Fibroblast of the aortic adventitia (primary cell): Measurements from ENCODE around the gene MED22. TPM values are rescaled to one million over a fixed set of nuclear protein-coding genes. Genes with fewer than 3 reads are reported as not detected.
A peak's percentile ranks its signal among the peaks of the same experiment; 100 is the strongest.
"Not testable (repeated sequence)": the region's sequence is repeated elsewhere in the genome, so short reads cannot be mapped to it uniquely, and the experiment has no call there.

Experiments
- DNase-seq: peaks from one replicate; pipeline ENCODE4 v3.0.0-alpha.2; 2010; ENCODE audit warnings: low read depth
- H3K4me3 ChIP-seq: 2 replicates; pipeline ENCODE4 v1.5.1; 2011; ENCODE audit warnings: low read depth, mild to moderate bottlenecking, control low read depth, low read length, moderate library complexity
- total RNA-seq: library from RNA; depleted of rRNA; stranded (reverse); fragments of >200 nt; gene quantifications from 2 replicates; pipeline ENCODE4 v1.2.3, GENCODE V29; 2012; ENCODE audit warnings: low replicate concordance
- TF ChIP-seq, protein P1 (sequence below): IDR thresholded peaks from 2 replicates; pipeline ENCODE4 v1.5.1; 2011; ENCODE audit warnings: mild to moderate bottlenecking, low read length, control low read depth, inconsistent platforms; ENCODE audit not compliant: insufficient read depth

MED22 gene
- total RNA-seq, 1 donor, result 17.7 TPM

DNA sequence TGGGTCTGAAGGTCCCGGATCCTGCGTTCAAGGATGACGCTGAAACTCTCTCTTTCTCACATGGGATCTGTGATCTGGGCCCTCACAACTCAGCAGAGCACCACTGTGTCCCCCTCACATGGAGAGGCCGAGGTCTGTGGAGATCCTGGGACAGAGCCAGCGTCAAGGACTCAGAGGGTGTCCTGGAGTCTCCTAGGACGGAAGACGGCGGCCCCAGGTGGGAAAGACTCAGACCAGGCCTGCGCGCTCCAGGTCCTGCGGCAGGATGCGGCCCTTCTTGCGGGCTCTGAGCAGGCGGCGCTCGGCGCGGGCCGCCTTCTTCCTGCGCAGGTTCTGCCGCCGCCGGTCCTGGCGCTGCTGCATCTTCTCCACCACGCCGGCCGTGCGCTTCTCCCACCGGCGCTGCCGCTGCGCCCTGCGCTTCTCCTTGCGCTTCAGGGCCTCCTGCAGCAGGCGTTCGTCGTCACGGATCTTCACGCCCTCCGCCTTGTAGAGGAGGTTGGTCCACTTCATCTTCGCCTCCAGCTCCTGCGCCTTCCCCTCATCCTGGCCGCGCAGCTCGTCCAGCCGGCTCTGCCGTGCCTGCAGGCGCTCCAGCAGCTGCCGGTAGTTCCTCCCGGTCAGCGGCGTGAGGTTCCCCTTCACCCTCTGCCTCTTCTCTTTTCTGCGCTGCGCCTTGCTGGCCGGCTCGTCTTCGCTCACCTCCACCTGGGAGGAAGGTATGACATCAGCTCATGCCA is 16.1 kb downstream of the MED22 start:
- no peak for DNase-seq

DNA sequence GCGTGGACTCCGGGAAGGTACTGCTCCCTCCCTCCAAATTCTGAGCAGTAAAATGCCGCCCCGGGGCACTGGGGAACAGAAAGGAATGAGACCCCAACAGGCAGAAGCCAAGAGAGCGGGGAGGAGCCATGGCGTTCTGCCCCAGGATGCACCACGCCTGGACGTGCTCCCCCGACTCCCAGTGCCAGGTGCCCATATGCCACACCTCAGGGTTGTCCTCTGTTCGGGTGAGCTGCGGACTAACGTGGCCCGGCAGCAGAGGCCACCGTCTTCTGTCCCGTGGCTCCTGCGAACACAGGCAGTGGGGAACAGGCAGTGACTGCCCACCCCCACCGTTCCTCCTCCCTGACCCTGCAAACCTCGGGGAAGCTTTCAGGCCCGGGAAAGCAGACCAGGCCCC is 16.7 kb downstream of the MED22 start:
- H3K4me3 ChIP-seq, result no peak overlapping the region
- TF ChIP-seq, protein P1, sequence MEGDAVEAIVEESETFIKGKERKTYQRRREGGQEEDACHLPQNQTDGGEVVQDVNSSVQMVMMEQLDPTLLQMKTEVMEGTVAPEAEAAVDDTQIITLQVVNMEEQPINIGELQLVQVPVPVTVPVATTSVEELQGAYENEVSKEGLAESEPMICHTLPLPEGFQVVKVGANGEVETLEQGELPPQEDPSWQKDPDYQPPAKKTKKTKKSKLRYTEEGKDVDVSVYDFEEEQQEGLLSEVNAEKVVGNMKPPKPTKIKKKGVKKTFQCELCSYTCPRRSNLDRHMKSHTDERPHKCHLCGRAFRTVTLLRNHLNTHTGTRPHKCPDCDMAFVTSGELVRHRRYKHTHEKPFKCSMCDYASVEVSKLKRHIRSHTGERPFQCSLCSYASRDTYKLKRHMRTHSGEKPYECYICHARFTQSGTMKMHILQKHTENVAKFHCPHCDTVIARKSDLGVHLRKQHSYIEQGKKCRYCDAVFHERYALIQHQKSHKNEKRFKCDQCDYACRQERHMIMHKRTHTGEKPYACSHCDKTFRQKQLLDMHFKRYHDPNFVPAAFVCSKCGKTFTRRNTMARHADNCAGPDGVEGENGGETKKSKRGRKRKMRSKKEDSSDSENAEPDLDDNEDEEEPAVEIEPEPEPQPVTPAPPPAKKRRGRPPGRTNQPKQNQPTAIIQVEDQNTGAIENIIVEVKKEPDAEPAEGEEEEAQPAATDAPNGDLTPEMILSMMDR, result no peak

More for the DNA sequence above, 16.1 kb downstream of the MED22 start:
- no peak overlapping the region for H3K4me3 ChIP-seq
- TF ChIP-seq, protein P1, result no peak

DNA sequence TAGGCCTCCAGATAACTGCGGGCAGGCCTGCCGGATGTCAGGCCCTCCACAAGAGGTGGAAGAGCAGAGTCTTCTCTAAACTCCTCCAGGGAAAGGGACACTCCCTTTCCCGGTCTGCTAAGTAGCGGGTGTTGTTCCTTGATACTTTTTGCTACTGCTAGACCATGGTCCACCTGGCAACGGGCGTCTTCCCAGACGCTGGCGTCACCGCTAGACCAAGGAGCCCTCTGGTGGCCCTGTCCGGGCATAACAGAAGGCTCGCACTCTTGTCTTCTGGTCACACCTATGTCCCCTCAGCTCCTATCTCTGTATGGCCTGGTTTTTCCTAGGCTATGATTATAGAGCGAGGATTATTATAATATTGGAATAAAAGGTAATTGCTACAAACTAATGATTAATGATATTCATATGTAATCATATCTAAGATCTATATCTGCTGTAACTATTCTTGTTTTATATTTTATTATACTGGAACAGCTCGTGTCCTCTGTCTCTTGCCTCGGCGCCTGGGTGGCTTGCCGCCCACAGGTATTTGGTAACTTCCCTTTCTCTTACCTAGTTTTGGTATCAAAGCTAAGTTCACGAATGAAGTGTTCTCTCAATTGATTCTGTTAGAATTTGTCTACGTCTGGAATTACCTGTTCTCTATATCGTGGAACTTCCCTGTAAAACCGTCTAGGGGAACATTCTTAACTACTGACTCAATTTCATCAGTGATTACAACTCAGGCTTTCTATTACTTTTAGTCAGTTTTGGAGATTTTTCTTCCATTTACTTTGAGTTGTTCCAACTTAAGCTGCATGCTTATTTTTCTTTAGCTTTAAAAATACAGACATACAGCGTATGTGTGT is 18.4 kb downstream of the MED22 start:
- H3K4me3 ChIP-seq, result not testable (repeated sequence)
- TF ChIP-seq, protein P1, result peak; percentile 49
- peak; percentile 15 for DNase-seq

More for the DNA sequence above, 16.7 kb downstream of the MED22 start:
- no peak for DNase-seq

DNA sequence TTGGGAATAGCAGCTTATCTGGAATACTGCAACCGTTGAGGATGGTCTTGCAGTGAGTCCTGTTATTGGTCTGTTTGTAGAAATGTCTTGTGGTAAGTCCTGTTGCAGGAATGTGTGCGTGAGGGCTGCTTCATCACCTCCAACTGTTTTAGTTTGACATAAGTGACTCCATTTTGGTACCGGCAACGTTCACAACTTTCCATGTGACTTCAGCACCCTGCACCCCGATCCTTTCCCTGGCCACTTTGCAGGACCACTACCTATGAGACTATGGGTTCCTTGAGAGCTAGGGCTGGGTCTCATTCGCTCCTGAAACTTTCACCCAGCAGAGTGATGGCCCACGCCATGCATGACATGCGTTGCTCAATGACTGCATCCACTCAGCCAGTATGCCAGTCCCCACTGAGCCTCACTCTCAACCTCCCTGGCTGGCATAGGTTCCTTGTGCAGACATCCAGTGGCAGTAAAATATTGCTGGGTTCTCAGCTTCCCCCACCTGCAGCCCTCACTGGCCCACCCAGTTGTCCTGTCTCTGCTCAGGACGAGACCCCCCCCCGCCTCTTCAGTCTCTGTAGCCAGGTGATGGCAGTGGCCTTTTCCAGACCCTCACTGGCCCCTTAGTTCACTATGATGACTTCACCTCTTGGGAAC is 20.0 kb downstream of the MED22 start:
- TF ChIP-seq, protein P1, result no peak
- no peak for DNase-seq
- H3K4me3 ChIP-seq, result no peak overlapping the region

DNA sequence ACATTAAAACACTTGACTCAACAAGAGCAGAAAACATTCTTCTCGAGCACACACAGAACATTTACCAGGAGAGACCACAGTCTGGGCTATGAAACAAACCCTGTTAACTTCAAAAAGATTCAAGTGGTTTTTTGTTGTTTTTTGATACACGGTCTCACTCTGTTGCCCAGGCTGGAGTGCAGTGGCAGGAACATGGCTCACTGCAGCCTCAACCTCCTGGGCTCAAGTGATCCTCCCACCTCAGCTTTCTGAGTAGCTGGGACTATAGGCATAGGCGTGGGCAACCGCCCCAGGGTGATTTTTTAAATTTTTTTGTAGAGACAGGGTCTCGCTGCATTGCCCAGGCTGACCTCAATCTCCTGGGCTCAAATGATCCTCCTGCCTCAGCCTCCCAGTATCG is 20.9 kb downstream of the MED22 start:
- not testable (repeated sequence) for DNase-seq, H3K4me3 ChIP-seq

DNA sequence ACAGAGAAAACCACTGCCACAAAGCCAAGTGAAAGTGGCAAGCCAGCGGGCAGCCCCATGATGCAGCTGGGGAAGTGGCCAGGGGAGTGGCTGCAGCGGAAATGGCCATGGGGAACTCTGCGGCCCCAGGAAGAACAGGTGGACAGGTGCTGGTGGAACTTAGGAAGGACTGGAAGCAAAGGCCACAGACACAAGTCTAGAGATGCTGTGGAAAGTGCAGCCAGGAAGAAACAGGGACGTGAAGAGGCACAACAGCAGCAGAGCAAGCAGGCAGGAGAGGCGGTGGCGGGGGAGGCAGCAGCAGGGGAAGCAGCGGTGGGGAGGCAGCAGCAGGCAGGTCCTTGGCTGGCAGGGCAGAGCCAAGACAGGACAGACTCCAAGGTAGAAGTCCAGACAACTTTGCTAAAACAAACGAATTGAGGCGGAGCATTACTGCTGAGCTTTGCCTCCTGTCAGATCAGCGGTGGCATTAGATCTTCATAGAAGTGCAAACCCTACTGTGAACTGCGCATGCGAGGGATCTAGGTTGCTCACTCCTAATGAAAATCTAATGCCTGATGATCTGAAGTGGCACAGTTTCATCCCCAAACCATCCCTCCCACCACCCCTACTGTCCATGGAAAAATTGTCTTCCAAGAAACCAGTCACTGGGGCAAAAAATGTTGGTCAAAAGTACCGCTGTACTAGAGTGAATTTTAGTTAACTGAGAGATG is 23.8 kb downstream of the MED22 start:
- DNase-seq, result no peak
- TF ChIP-seq, protein P1, result no peak
- H3K4me3 ChIP-seq, result no peak overlapping the region
